H1 (cell line): ENCODE data around the gene PWWP3B. TPM values are rescaled to one million over a fixed set of nuclear protein-coding genes. Genes with fewer than 3 reads are reported as not detected.

Source experiments
- CTCF ChIA-PET: fragments of 300-600 bp; sonication (Branson Sonifier 250); formaldehyde crosslinking; loops from one replicate; lab custom pipeline; 2021; ENCODE audit not compliant: partially characterized antibody; lab: Charles Lee
- POLR2A ChIA-PET: fragments of 300-600 bp; sonication (Branson Sonifier 250); formaldehyde crosslinking; loops from one replicate; lab custom pipeline; 2021; ENCODE audit warnings: inconsistent platforms; ENCODE audit not compliant: partially characterized antibody; lab: Charles Lee
- DNase-seq, 2 experiments: peaks; one replicate each; pipeline versions ENCODE4 v3.0.0 to v3.0.0-alpha.2; 2010 to 2022; ENCODE audit warnings: low spot score in 2 of 2, low read depth in 1 of 2, mixed read lengths in 1 of 2
- FAIRE-seq: peaks from 2 replicates; lab custom pipeline; 2011; peaks lifted over from hg19 to GRCh38; lab: Jason Lieb, UNC
- H2AFZ ChIP-seq: 2 replicates; pipeline ENCODE4 v1.8.1; 2012; ENCODE audit warnings: low read length, inconsistent platforms
- H2AK5ac ChIP-seq: 2 replicates; pipeline ENCODE4 v1.6.1; 2013; ENCODE audit warnings: low read depth, low read length
- H2BK120ac ChIP-seq: replicated peaks from 2 replicates; pipeline ENCODE3; 2013; ENCODE audit warnings: low read depth, low read length, inconsistent platforms
- H2BK12ac ChIP-seq: 2 replicates; pipeline ENCODE4 v1.6.1; 2013; ENCODE audit warnings: low read depth, low read length
- H2BK15ac ChIP-seq: 2 replicates; pipeline ENCODE4 v1.6.1; 2013; ENCODE audit warnings: low read length
- H2BK20ac ChIP-seq: 2 replicates; pipeline ENCODE4 v1.6.1; 2013; ENCODE audit warnings: low read length
- H2BK5ac ChIP-seq: 2 replicates; pipeline ENCODE4 v1.6.1; 2013; ENCODE audit warnings: low read depth, low read length
- H3K14ac ChIP-seq: 2 replicates; pipeline ENCODE4 v1.6.1; 2013; ENCODE audit warnings: inconsistent platforms; ENCODE audit not compliant: insufficient read length
- H3K18ac ChIP-seq: 2 replicates; pipeline ENCODE4 v1.6.1; 2013; ENCODE audit warnings: low read length; ENCODE audit errors: extremely low read depth
- H3K23ac ChIP-seq: 2 replicates; pipeline ENCODE4 v1.6.1; 2013; ENCODE audit warnings: inconsistent platforms; ENCODE audit not compliant: insufficient read length
- H3K23me2 ChIP-seq: 2 replicates; pipeline ENCODE4 v1.6.1; 2013; ENCODE audit warnings: low read depth, low read length
- H3K27ac ChIP-seq: 2 replicates; pipeline ENCODE4 v1.6.1; 2011; ENCODE audit warnings: low read depth, low read length, inconsistent platforms
- H3K27me3 ChIP-seq, 4 experiments: replicated peaks in 1 of 4; 1 replicate in 1 of 4; 2 replicates in 3 of 4; pipeline versions ENCODE4 v1.6.1 to v1.8.1; 2011 to 2013; ENCODE audit warnings: low read length in 3 of 4, mild to moderate bottlenecking in 3 of 4, inconsistent platforms in 2 of 4, mixed read lengths in 2 of 4, moderate library complexity in 1 of 4; ENCODE audit not compliant: control insufficient read depth in 3 of 4, insufficient read depth in 3 of 4; ENCODE audit errors: extremely low read depth in 1 of 4
- H3K36me3 ChIP-seq, 4 experiments: 2 replicates each; pipeline versions ENCODE4 v1.6.1 to v1.8.1; 2011 to 2013; ENCODE audit warnings: mild to moderate bottlenecking in 4 of 4, low read length in 3 of 4, moderate library complexity in 2 of 4, control low read depth in 1 of 4, inconsistent platforms in 1 of 4; ENCODE audit not compliant: insufficient read depth in 4 of 4, control insufficient read depth in 2 of 4
- H3K4ac ChIP-seq: replicated peaks from 2 replicates; pipeline ENCODE3; 2013; ENCODE audit warnings: low read length, low read depth, mixed read lengths, inconsistent platforms; ENCODE audit not compliant: insufficient read length
- H3K4me1 ChIP-seq, 4 experiments: replicated peaks in 1 of 4; 1 replicate in 1 of 4; 2 replicates in 3 of 4; pipeline versions ENCODE4 v1.6.1 to v1.8.1; 2011 to 2013; ENCODE audit warnings: low read length in 3 of 4, inconsistent platforms in 2 of 4, mixed read lengths in 1 of 4; ENCODE audit not compliant: insufficient read depth in 4 of 4, control insufficient read depth in 3 of 4
- H3K4me2 ChIP-seq, 2 experiments: 2 replicates each; pipeline versions ENCODE4 v1.6.1 to v1.8.1; 2011 to 2013; ENCODE audit warnings: low read depth in 2 of 2, low read length in 2 of 2, control low read depth in 1 of 2, inconsistent platforms in 1 of 2, mild to moderate bottlenecking in 1 of 2; ENCODE audit not compliant: insufficient read depth in 1 of 2
- H3K4me3 ChIP-seq, 4 experiments: fragments of 200-600, 300-600 bp in 1 of 4; sonication (generic), shearing (Covaris generic), sonication (Bioruptor Twin) in 1 of 4; 2 replicates each; pipeline versions ENCODE4 v1.5.1 to v1.8.1; 2011 to 2016; ENCODE audit warnings: low read length in 4 of 4, low read depth in 3 of 4, control low read depth in 2 of 4, inconsistent platforms in 2 of 4, mild to moderate bottlenecking in 2 of 4, mixed read lengths in 1 of 4, moderate library complexity in 1 of 4; ENCODE audit not compliant: insufficient read depth in 2 of 4; ENCODE audit errors: extremely low read depth in 1 of 4
- H3K56ac ChIP-seq: replicated peaks from 2 replicates; pipeline ENCODE3; 2013; ENCODE audit warnings: low read depth, mild to moderate bottlenecking, mixed read lengths, low read length, inconsistent platforms; ENCODE audit not compliant: insufficient read length
- H3K79me1 ChIP-seq: 2 replicates; pipeline ENCODE4 v1.6.1; 2013; ENCODE audit warnings: low read depth, low read length, control low read depth
- H3K79me2 ChIP-seq, 2 experiments: 2 replicates each; pipeline versions ENCODE4 v1.6.1 to v1.8.1; 2012 to 2013; ENCODE audit warnings: low read length in 2 of 2, mild to moderate bottlenecking in 2 of 2, inconsistent platforms in 1 of 2; ENCODE audit not compliant: insufficient read depth in 2 of 2, control insufficient read depth in 1 of 2
- H3K9ac ChIP-seq, 4 experiments: replicated peaks in 1 of 4; 1 replicate in 1 of 4; 2 replicates in 3 of 4; pipeline versions ENCODE4 v1.6.1 to v1.8.1; 2011 to 2013; ENCODE audit warnings: low read depth in 3 of 4, low read length in 3 of 4, control low read depth in 2 of 4, mild to moderate bottlenecking in 2 of 4, moderate library complexity in 2 of 4, inconsistent platforms in 1 of 4; ENCODE audit errors: extremely low read depth in 1 of 4
- H3K9me3 ChIP-seq, 2 experiments: 2 replicates each; pipeline versions ENCODE4 v1.6.1 to v1.8.1; 2012 to 2013; ENCODE audit warnings: mild to moderate bottlenecking in 2 of 2, moderate library complexity in 2 of 2, control low read depth in 1 of 2, inconsistent platforms in 1 of 2, low read depth in 1 of 2, low read length in 1 of 2, mixed read lengths in 1 of 2; ENCODE audit not compliant: insufficient read depth in 2 of 2
- H4K20me1 ChIP-seq, 2 experiments: replicated peaks in 1 of 2; 2 replicates each; pipeline versions ENCODE3 to v1.8.1; 2011 to 2013; ENCODE audit warnings: inconsistent platforms in 2 of 2, low read length in 2 of 2, mild to moderate bottlenecking in 1 of 2; ENCODE audit not compliant: insufficient read depth in 2 of 2, control insufficient read depth in 1 of 2
- H4K5ac ChIP-seq: 2 replicates; pipeline ENCODE4 v1.6.1; 2013; ENCODE audit warnings: low read length, low read depth, mixed read lengths, inconsistent platforms; ENCODE audit not compliant: insufficient read length
- H4K8ac ChIP-seq: 2 replicates; pipeline ENCODE4 v1.8.0; 2013; ENCODE audit warnings: mild to moderate bottlenecking, moderate library complexity, low read length, inconsistent platforms; ENCODE audit not compliant: insufficient read depth; ENCODE audit errors: extremely low read depth
- H4K91ac ChIP-seq: replicated peaks from 2 replicates; pipeline ENCODE3; 2013; ENCODE audit warnings: low read length, mixed read lengths, inconsistent platforms; ENCODE audit not compliant: insufficient read length
- ATF3 ChIP-seq: IDR thresholded peaks from 2 replicates; pipeline ENCODE4 v1.6.1; 2011; ENCODE audit warnings: low read depth, mild to moderate bottlenecking, low read length; ENCODE audit not compliant: insufficient read depth
- BACH1 ChIP-seq: IDR thresholded peaks from 2 replicates; pipeline ENCODE4 v1.6.1; 2012; ENCODE audit warnings: low read length, improper control_type of control experiment
- polyA plus RNA-seq, 7 experiments: library from polyadenylated mRNA; depleted of rRNA in 3 of 7; stranded (reverse) in 5 of 7; unstranded in 2 of 7; fragments of >200 nt in 5 of 7; fragments of 200-250 nt in 2 of 7; gene quantifications; 1 replicate in 5 of 7; 2 replicates in 1 of 7; 4 replicates in 1 of 7; pipeline versions ENCODE4 v1.2.1 to v1.2.3, GENCODE V29; 2011 to 2013; ENCODE audit warnings: missing spikeins in 2 of 7, mixed read lengths in 2 of 7
- total RNA-seq: library from RNA; stranded (reverse); fragmentation: NEBNext Ultra II Directional; extraction: Animal tissue kit (Norgen Biotek cat#: 25700); gene quantifications from 2 replicates; pipeline ENCODE4 v1.2.1, GENCODE V29; 2021

Gene PWWP3B
- total and polyA plus RNA-seq, 2 of the 8 experiments (the other 6 are each of a cell fraction or from before 2014, with no cell fraction given) = 0.15 to 0.61 TPM

GRCh38 chrX:106203315-106203714 lies 35.2 kb downstream of the PWWP3B start:
- H4K8ac ChIP-seq = no peak overlapping the region
- no peak overlapping the region for H2BK12ac ChIP-seq
- peaks cover 0 to 2% (median 0%) of the 10 kb centered on the region in 4 experiments; a peak in 1 of 7 replicates for H3K4me1 ChIP-seq
- no peaks in the 10 kb centered on the region for H3K36me3 ChIP-seq
- H2AFZ ChIP-seq = no peak overlapping the region
- H3K14ac ChIP-seq = no peak overlapping the region
- TF ChIP-seq BACH1 (no peak), ATF3 (no peak)
- TF ChIP-seq, all 59 proteins: peak for 0
- Histone ChIP-seq H3K9ac (no peak overlapping the region), H2BK5ac (no peak overlapping the region), H3K27ac (no peak overlapping the region), H3K27me3 (no peaks in the 10 kb centered on the region), H4K91ac (no peak overlapping the region), H2BK15ac (no peak overlapping the region), H3K18ac (no peak overlapping the region), H2AK5ac (no peak overlapping the region), H2BK120ac (no peak overlapping the region), H3K9me3 (peaks cover 0 to 29% of the 10 kb centered on the region in 2 experiments; a peak in 1 of 4 replicates), H3K4ac (no peak overlapping the region), H4K20me1 (no peaks in the 10 kb centered on the region), H4K5ac (no peak overlapping the region), H3K79me1 (no peaks in the 10 kb centered on the region), H3K56ac (no peak overlapping the region), H3K79me2 (no peaks in the 10 kb centered on the region), H3K4me3 (no peak overlapping the region), H3K23ac (no peak overlapping the region), H2BK20ac (no peak overlapping the region), H3K4me2 (no peak overlapping the region), H3K23me2 (no peaks in the 10 kb centered on the region; the same call in 1 of the 2 replicates)
- ChIA-PET CTCF (interaction anchor here (0.9 kb wide), 1 partner anchor 80 kb away, joined by 4 read pairs; no protein-coding TSS in a partner anchor), POLR2A (no interaction called here)
- FAIRE-seq = no peak
- no peak for DNase-seq
